ENCODE results near the gene SARDH. TPM values are rescaled to one million over a fixed set of nuclear protein-coding genes. Genes with fewer than 3 reads are reported as not detected.
A peak's percentile ranks its signal among the peaks of the same experiment; 100 is the strongest.

SARDH gene
- polyA plus RNA-seq, 4 donors: 7.4 to 12.6 (median 10.2) TPM

- DNase-seq (ENCODE audit: low read depth in 4 of 4, low spot score in 3 of 4): no peak
These were observed 22.1 kb downstream of the SARDH start for GRCh38 chr9:133715866-133716563.

DNA sequence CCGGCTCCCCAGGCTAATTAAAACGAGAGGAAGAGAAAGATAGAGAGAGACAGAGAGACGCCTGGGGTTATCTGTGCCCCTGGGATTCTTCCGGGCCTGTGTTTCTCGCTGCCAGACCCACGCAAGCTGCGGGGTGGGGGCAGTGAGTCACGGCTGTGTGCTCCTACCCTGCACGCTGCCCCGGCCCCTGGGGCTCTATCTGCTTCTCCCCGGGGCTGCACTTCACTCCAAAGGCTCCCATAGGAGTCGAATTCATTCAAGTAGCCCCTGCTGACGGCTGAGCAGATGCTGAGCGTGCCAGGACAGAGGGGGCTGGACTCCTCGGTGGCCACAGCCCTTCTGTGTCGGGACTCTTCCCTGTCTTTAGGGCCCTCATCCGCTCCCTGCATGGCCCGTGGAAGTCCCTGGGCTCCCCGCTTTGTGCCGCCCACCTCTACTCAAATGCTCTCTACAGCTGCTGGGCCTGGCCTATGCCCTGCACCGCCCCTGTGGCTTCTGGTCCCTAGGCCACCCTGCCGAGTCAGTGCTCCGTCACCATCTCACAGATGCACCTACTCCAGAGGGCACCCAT is 22.8 kb downstream of the SARDH start:
- DNase-seq (ENCODE audit: low read depth in 4 of 4, low spot score in 3 of 4): no peak

DNA sequence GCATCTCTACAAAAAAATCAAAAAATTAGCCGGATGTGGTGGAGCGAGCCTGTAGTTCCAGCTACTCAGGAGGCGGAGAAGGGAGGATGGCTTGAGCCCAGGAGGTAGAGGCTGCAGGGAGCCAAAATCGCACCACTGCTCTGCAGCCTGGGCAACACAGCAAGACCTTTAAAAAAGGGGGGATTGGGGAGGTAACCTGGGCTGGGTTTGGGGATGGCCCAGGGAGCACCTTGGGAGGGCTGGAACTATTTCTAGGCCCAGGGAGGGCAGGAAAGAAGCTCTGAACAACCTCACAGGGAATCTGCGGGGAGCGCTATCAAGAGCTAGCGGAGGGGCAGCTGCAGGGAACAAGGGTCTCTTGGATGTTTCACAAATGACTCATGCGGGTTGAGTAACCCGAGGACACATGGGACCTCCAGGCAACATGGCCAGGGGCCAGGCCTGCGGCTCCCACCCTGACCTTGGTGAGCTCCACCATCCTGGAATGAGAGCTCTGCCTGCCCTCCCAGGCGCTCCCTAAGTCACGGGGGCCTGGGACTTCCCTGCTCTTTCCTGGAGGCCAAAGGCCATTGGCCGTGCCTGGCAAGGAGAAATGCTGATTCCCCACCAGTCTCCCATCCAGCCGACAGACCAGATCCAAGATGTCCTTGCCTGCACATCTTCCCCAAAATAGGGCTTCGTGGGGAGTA is 23.4 kb downstream of the SARDH start:
- DNase-seq (ENCODE audit: low read depth in 4 of 4, low spot score in 3 of 4): no peak

DNA sequence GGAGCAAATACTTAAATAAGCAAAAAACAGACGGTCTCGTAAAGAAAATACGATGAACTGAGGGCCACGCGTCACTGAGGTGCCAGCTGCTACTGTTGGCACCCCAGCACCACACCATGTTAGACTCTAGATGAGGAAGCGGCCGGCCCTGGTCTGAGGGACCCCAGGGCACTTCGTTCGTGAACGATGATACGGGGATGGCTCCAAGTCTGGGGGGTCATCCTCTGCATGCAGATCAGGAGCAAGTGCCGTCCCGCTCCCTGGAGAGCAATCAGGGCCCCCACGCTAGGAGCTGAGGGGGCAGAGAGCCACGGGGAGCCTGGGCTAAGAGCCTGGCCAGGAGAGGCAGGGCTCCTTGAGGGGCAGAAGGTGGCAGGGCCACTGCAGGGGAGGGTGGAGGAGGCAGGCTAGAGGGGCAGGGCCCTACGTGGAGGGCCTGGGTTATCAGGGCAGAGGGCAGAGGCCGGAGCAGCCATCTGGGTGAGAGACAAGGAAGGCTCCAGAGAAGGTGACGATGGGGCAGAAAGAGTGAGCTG is 24.1 kb downstream of the SARDH start:
- no peak for DNase-seq (ENCODE audit: low read depth in 4 of 4, low spot score in 3 of 4)

- DNase-seq (ENCODE audit: low read depth in 4 of 4, low spot score in 3 of 4): no peak
These were observed 24.8 kb downstream of the SARDH start for GRCh38 chr9:133713150-133713959.

DNA sequence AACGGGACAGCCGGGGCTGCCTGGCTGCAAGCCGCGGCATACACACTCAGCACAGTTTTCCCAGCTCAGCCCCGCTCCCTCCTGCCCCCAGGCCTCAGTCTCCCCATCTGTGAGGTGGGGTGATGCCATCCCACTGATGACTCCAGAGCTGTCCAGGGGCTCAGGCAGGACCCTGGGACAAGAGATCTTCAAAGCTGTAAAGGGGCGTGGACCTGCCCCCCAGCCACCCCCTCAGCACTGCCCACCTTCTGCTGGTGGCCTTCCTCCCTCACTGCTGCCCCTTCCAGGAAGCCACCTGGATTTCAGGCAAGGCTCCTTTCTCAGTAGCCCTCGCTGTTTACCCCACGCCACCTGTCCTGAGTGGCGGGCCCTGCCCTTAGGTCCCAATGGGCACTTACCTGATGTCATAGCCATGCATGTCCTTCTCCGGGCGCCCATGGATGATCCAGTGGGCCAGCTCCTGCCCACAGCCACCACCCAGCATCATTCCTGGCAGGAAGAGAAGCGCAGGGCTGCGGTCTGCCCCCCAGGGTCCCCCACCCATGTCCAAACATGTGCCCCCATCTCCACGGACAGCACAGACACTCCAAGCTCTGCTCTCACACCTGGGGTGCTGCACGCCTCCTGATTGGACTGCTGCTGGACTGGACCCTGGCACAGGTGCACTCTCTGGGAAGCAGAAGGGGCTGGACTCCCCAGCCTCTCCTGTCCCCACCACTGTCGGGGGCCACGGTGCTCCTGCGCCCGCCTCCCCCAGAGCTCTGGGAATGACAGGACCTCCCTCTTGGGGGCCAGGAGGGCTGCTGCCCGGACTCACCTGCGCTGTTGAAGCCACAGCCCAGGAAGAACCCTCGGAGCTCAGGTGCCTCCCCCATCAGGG is 25.7 kb downstream of the SARDH start:
- DNase-seq (ENCODE audit: low read depth in 4 of 4, low spot score in 3 of 4): no peak

DNA sequence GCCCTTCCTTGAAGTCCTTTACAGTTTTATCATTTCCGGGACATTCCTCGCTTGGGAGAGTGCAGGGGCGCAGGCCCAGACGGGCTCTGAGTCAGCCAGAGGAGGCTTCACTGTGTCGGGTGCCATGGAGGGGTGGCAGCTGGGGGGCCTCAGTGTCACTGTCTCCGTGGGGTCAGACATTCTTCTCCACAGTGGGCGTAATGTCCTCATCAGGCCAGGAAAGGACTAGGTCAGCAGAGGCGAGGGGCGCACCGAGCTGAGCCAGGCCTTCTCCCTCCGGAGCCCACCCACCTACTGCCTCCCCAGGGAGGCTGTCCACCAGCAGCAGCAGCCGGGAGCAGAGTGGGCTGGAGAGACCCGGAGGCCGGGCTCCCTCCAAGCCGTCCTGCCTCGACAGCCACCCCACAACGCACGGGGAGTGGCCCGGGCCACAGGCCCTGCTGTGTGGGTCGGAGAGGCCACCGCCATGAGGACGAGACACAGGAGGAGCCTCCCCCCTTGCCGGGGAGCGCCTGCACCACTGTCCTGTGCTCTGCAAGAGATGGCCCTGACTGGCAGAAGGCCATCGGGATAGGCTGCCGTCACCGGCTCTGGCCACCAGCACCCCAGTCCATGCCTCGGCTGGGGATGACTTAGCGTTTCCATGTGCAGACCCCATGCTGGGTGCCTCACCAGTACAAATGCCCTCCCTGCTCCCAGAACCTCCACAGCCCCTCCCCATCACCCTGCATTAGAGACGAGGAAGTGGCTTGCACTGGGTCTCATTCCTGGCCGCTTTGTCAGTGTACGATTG is 26.5 kb downstream of the SARDH start:
- no peak for DNase-seq (ENCODE audit: low read depth in 4 of 4, low spot score in 3 of 4)

- no peak for DNase-seq (ENCODE audit: low read depth in 4 of 4, low spot score in 3 of 4)
These were observed 27.3 kb downstream of the SARDH start for GRCh38 chr9:133710661-133711427.

GRCh38 chr9:133709691-133710571 is 28.2 kb downstream of the SARDH start:
- no peak for DNase-seq (ENCODE audit: low read depth in 4 of 4, low spot score in 3 of 4)

DNA sequence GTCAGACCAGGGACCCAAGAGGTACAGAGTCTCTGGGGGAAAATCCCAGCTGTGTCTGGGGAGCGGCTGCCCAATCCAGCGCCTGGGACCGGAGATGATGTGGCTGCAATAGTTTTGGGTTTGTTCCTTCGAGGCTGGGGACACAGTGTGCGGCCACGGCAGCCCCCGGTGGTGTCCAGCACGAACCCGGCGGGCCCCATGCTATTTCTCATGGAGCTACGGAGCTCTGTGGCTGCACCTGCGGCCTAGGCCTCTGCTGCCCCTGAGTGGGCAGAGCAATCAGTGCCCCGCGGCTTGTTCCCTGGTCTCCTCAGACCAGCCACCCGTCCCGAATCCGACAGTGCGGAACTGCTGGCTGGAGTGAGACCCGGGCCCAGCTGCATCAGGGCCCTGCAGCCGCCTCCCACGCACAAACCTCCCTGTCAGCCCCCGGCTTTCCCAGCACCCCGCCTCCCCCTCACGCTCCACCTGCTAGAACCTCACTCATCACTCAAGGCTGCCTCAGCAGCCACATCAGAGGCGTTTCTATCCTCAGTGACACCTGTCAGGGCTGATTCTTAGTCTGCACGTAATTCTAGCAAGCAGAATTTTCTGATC is 29.0 kb downstream of the SARDH start:
- peak in 3 of 4 donors; percentile 50 to 80 (median 60) for DNase-seq (ENCODE audit: low read depth in 4 of 4, low spot score in 3 of 4)

GRCh38 chr9:133708246-133709014 is 29.7 kb downstream of the SARDH start:
- DNase-seq (ENCODE audit: low read depth in 4 of 4, low spot score in 3 of 4): no peak

- DNase-seq (ENCODE audit: low read depth in 4 of 4, low spot score in 3 of 4): no peak
These were observed 30.3 kb downstream of the SARDH start for GRCh38 chr9:133707763-133708245.

- DNase-seq (ENCODE audit: low read depth in 4 of 4, low spot score in 3 of 4): no peak
These were observed 30.9 kb downstream of the SARDH start for GRCh38 chr9:133707065-133707762.

- DNase-seq (ENCODE audit: low read depth in 4 of 4, low spot score in 3 of 4): no peak
These were observed 31.7 kb downstream of the SARDH start for GRCh38 chr9:133706307-133707050.

GRCh38 chr9:133705576-133705975 is 32.6 kb downstream of the SARDH start:
- DNase-seq (ENCODE audit: low read depth in 4 of 4, low spot score in 3 of 4): no peak
